Subcutaneous abdominal adipose tissue (tissue), 5 donors: ENCODE measurements around the gene TMEM174.
"Not testable (repeated sequence)": the region's sequence is repeated elsewhere in the genome, so short reads cannot be mapped to it uniquely, and the experiment has no call there.

Experiments
- H3K27ac ChIP-seq: one replicate; pipeline ENCODE4 v1.7.0; 2013; ENCODE audit warnings: low read depth, mild to moderate bottlenecking, inconsistent platforms, low read length, moderate library complexity
- H3K27me3 ChIP-seq, 5 donors: one replicate each; pipeline ENCODE4 v1.7.0; 2013; ENCODE audit warnings: low read length in 5 of 5, inconsistent platforms in 1 of 5; ENCODE audit not compliant: control insufficient read depth in 5 of 5, insufficient read depth in 4 of 5
- H3K36me3 ChIP-seq, 5 donors: one replicate each; pipeline ENCODE4 v1.7.0; 2013; ENCODE audit warnings: low read length in 5 of 5; ENCODE audit not compliant: control insufficient read depth in 5 of 5, insufficient read depth in 5 of 5
- H3K4me1 ChIP-seq, 5 donors: one replicate each; pipeline ENCODE4 v1.7.0; 2013; ENCODE audit warnings: low read length in 5 of 5, mild to moderate bottlenecking in 3 of 5, moderate library complexity in 1 of 5; ENCODE audit not compliant: control insufficient read depth in 5 of 5, insufficient read depth in 5 of 5
- H3K4me3 ChIP-seq, 5 donors: one replicate each; pipeline ENCODE4 v1.7.0; 2013; ENCODE audit warnings: low read length in 5 of 5, low read depth in 1 of 5
- H3K9ac ChIP-seq, 5 donors: one replicate each; pipeline ENCODE4 v1.7.0; 2013; ENCODE audit warnings: low read length in 5 of 5, mild to moderate bottlenecking in 4 of 5, moderate library complexity in 3 of 5
- H3K9me3 ChIP-seq, 5 donors: one replicate each; pipeline ENCODE4 v1.7.0; 2013; ENCODE audit warnings: low read length in 5 of 5; ENCODE audit not compliant: control insufficient read depth in 5 of 5
- donor health status: healthy.
- donor health status: healthy.
- donor health status: healthy.
- donor health status: healthy.
- donor health status: healthy.

The TMEM174 gene

GRCh38 chr5:73218552-73219171 is 45.7 kb downstream of the TMEM174 start:
- Histone ChIP-seq H3K36me3 (no peaks in the 10 kb centered on the region), H3K9ac (no peak overlapping the region), H3K27me3 (peaks cover 24 to 57% (median 41%) of the 10 kb centered on the region in 5 donors), H3K27ac (no peak overlapping the region), H3K9me3 (no peaks in the 10 kb centered on the region), H3K4me3 (no peak overlapping the region), H3K4me1 (peaks cover 0 to 14% (median 12%) of the 10 kb centered on the region in 5 donors)

GRCh38 chr5:73219336-73219735 is 46.3 kb downstream of the TMEM174 start:
- not testable (repeated sequence) for H3K27ac ChIP-seq, H3K9ac ChIP-seq, H3K9me3 ChIP-seq, H3K36me3 ChIP-seq, H3K4me3 ChIP-seq
- Histone ChIP-seq H3K27me3 (peaks cover 18 to 55% (median 37%) of the 10 kb centered on the region in 5 donors), H3K4me1 (peaks cover 0 to 14% (median 12%) of the 10 kb centered on the region in 5 donors)

- Histone ChIP-seq H3K27me3 (peaks cover 20 to 48% (median 26%) of the 10 kb centered on the region in 5 donors), H3K27ac (no peak overlapping the region), H3K36me3 (no peaks in the 10 kb centered on the region), H3K9ac (no peak overlapping the region), H3K4me3 (no peak overlapping the region), H3K9me3 (no peaks in the 10 kb centered on the region), H3K4me1 (peaks cover 0 to 4% (median 3%) of the 10 kb centered on the region in 5 donors)
Measured at GRCh38 chr5:73221161-73221560, 48.2 kb downstream of the TMEM174 start.

GRCh38 chr5:73221726-73222125 is 48.7 kb downstream of the TMEM174 start:
- Histone ChIP-seq H3K27me3 (peaks cover 19 to 49% (median 26%) of the 10 kb centered on the region in 5 donors), H3K9ac (no peak overlapping the region)

GRCh38 chr5:73222173-73222572 is 49.2 kb downstream of the TMEM174 start:
- Histone ChIP-seq H3K27ac (no peak overlapping the region), H3K9me3 (no peaks in the 10 kb centered on the region), H3K4me1 (no peaks in the 10 kb centered on the region), H3K36me3 (no peaks in the 10 kb centered on the region), H3K4me3 (no peak overlapping the region), H3K27me3 (peaks cover 19 to 48% (median 26%) of the 10 kb centered on the region in 5 donors), H3K9ac (no peak overlapping the region)

More at GRCh38 chr5:73221726-73222125, 48.7 kb downstream of the TMEM174 start:
- Histone ChIP-seq H3K4me3 (no peak overlapping the region), H3K9me3 (no peaks in the 10 kb centered on the region), H3K27ac (no peak overlapping the region), H3K4me1 (no peaks in the 10 kb centered on the region), H3K36me3 (no peaks in the 10 kb centered on the region)
